Neutrophil (primary cell): Measurements from ENCODE around the gene OR10H4.
"Not testable (repeated sequence)": the region's sequence is repeated elsewhere in the genome, so short reads cannot be mapped to it uniquely, and the experiment has no call there.

Experiments
- H3K27ac ChIP-seq: fragments of 200-600 bp; sonication (generic); 2 replicates; pipeline ENCODE4 v1.5.1; 2016; ENCODE audit warnings: mild to moderate bottlenecking, moderate library complexity
- H3K27me3 ChIP-seq: fragments of 200-600 bp; sonication (generic); 2 replicates; pipeline ENCODE4 v1.6.0; 2016; ENCODE audit warnings: mild to moderate bottlenecking
- H3K36me3 ChIP-seq: fragments of 200-600 bp; sonication (generic); 2 replicates; pipeline ENCODE4 v1.5.1; 2017
- H3K4me1 ChIP-seq, 2 experiments: fragments of 200-600 bp in 1 of 2; sonication (generic) in 1 of 2; 1 replicate in 1 of 2; 2 replicates in 1 of 2; pipeline versions ENCODE4 v1.5.1 to v1.6.1; 2013 to 2016; ENCODE audit warnings: low read depth in 1 of 2, low read length in 1 of 2, mild to moderate bottlenecking in 1 of 2, moderate library complexity in 1 of 2; ENCODE audit not compliant: control insufficient read depth in 1 of 2, insufficient read depth in 1 of 2
- H3K4me3 ChIP-seq, 2 experiments: fragments of 200-600 bp in 1 of 2; sonication (generic) in 1 of 2; 1 replicate in 1 of 2; 2 replicates in 1 of 2; pipeline ENCODE4 v1.5.1; 2013 to 2016; ENCODE audit warnings: low read depth in 1 of 2, low read length in 1 of 2, mild to moderate bottlenecking in 1 of 2, moderate library complexity in 1 of 2
- H3K9me3 ChIP-seq: fragments of 200-600 bp; sonication (generic); 2 replicates; pipeline ENCODE4 v1.5.1; 2016
- TF ChIP-seq, protein P1 (sequence below): fragments of 200-600 bp; sonication (generic); IDR thresholded peaks from 2 replicates; pipeline ENCODE4 v1.5.1; 2016; ENCODE audit warnings: antibody characterized with exemption

Gene OR10H4

DNA sequence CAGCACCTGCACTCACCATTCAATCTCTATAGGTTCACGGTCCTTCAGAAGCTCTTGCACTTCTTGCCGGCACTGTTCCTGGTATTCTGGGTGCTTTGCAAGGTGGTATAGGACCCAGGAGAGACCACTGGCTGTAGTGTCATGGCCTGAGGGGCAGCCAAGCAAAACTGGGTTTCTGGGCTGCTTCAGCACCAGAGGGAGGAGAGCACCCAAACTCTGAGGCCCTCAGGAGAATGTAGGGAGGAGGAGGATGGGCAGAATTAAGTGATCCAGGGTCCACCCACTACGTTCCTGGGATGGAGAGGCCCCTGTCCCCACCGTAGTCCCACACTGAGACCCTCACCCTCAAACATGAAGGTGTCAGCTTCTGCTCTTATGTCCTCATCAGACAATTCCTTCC, 26.8 kb upstream of the OR10H4 start:
- H3K4me3 ChIP-seq, result no peak overlapping the region
- no peaks in the 10 kb centered on the region for H3K36me3 ChIP-seq
- no peaks in the 10 kb centered on the region for H3K9me3 ChIP-seq
- peaks cover 6% of the 10 kb centered on the region for H3K27me3 ChIP-seq
- no peaks in the 10 kb centered on the region for H3K4me1 ChIP-seq
- H3K27ac ChIP-seq, result no peak overlapping the region
- TF ChIP-seq, protein P1, sequence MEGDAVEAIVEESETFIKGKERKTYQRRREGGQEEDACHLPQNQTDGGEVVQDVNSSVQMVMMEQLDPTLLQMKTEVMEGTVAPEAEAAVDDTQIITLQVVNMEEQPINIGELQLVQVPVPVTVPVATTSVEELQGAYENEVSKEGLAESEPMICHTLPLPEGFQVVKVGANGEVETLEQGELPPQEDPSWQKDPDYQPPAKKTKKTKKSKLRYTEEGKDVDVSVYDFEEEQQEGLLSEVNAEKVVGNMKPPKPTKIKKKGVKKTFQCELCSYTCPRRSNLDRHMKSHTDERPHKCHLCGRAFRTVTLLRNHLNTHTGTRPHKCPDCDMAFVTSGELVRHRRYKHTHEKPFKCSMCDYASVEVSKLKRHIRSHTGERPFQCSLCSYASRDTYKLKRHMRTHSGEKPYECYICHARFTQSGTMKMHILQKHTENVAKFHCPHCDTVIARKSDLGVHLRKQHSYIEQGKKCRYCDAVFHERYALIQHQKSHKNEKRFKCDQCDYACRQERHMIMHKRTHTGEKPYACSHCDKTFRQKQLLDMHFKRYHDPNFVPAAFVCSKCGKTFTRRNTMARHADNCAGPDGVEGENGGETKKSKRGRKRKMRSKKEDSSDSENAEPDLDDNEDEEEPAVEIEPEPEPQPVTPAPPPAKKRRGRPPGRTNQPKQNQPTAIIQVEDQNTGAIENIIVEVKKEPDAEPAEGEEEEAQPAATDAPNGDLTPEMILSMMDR, result no peak

- H3K27ac ChIP-seq, result no peak overlapping the region
- peaks cover 6% of the 10 kb centered on the region for H3K27me3 ChIP-seq
- H3K4me3 ChIP-seq, result no peak overlapping the region
- no peaks in the 10 kb centered on the region for H3K36me3 ChIP-seq
- TF ChIP-seq, protein P1, result no peak
- H3K4me1 ChIP-seq, result no peaks in the 10 kb centered on the region
- H3K9me3 ChIP-seq, result no peaks in the 10 kb centered on the region
Measured at GRCh38 chr19:15923702-15924101, 25.1 kb upstream of the OR10H4 start.

DNA sequence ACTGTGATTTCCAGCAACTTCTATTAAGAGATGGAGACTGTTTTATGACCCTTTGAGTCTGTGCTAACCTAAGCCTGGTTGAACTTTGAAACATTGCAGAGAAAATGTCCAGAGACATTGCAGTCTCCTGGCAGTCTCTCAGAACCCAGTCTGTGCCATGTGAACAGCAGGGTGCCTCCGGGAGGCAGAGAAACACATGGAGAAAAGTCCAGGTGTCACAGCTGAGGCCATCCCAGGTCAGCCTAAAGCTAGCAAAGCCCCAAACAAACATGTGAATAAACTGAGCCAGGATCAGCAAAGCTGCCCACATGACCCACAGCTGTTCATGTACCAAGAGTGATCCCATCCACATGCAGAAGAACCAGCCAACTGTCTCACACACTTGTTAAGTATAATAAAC, 22.3 kb upstream of the OR10H4 start:
- Histone ChIP-seq H3K4me1 (no peaks in the 10 kb centered on the region), H3K9me3 (no peaks in the 10 kb centered on the region), H3K27ac (no peak overlapping the region), H3K27me3 (peaks cover 18% of the 10 kb centered on the region), H3K36me3 (no peaks in the 10 kb centered on the region), H3K4me3 (no peak overlapping the region)
- TF ChIP-seq, protein P1, result no peak

DNA sequence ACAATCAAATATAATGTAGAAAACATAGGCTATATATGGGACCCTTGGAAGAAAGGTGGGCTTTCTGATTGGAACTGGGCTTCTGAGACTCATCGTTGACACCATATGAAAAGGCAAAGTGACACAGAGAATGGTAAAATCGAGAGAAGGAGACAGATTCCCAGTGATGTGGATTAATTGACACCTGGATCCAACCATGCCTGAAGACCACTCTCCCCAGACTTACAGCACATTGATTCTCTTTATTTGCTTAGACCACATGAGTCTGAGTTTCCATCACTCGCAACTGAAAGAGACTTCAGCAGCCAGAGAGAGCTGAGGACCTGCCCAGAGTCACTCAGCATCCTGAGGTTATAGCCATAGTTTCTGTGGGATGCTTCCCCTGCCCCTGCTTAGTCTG, 20.5 kb upstream of the OR10H4 start:
- Histone ChIP-seq H3K4me3 (no peak overlapping the region), H3K27ac (no peak overlapping the region), H3K4me1 (no peaks in the 10 kb centered on the region), H3K27me3 (peaks cover 12% of the 10 kb centered on the region), H3K9me3 (no peaks in the 10 kb centered on the region), H3K36me3 (no peaks in the 10 kb centered on the region)
- TF ChIP-seq, protein P1, result no peak

DNA sequence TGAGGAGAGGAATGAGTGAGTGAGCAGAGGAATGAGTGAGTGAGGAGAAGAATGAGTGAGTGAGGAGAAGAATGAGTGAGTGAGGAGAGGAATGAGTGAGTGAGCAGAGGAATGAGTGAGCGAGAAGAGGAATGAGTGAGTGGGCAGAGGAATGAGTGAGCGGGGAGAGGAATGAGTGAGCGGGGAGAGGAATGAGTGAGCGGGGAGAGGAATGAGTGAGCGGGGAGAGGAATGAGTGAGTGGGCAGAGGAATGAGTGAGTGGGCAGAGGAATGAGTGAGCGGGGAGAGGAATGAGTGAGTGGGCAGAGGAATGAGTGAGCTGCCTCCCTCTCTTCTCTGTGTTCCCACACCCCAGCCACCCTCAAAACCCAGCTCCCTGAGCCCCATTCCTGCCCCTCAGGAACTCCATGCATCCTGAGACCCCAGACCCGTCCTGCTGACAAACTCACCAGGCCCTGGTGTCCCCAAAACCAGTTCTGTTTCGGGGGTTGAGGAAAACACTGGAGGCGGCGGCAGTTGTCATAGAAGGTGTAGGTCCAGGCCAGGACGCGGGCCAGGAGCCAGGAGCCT, 15.0 kb upstream of the OR10H4 start:
- H3K36me3 ChIP-seq, H3K9me3 ChIP-seq, H3K4me3 ChIP-seq, H3K27ac ChIP-seq, H3K4me1 ChIP-seq: not testable (repeated sequence)
- H3K27me3 ChIP-seq, result peaks cover 38% of the 10 kb centered on the region

DNA sequence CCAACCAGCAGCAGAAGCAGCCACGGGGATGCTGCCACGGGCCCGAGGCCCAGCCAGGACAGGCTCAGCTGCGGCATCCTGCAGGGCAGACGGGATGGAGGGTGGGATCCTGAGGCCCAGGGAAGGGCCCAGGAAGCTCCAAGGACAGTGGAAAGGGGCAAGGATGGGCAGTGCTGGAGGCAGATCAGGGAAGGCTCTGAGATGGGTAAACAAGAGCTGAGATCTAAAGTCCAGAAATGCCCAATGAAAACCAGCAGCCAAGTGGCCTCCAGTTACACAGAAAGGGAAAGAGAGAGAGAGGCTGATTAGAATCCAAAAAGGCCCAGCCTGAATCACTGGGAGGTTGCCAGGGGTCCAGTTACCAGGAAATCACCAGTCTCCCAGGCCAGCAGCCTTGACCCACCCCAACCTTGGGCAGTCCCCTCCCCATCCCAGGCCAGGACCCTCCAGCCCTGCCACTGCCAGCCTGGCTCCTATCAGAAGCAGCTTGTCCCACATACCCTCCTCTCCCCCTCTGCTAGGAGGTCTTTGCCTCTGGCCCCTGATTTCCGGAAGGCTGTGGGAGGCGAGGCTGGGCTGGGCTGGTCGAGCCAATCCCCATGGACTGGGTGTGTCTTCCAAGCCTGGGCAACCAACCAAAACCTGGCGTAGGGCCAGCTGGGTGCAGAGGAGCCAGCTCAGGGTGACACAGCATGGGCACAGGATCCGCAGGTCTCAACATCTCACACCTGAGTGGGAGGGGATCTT, 14.3 kb upstream of the OR10H4 start, which contains the start of gene CYP4F11:
CYP4F11 (minus strand) TSS at position 198 of the 747 bp plus-strand sequence; CDS start at position 77, 121 bp downstream.
- H3K27me3 ChIP-seq, result peaks cover 38% of the 10 kb centered on the region
- no peak within 1 kb of the TSS for H3K27ac ChIP-seq
- no peak within 1 kb of the TSS for H3K4me3 ChIP-seq
- H3K9me3 ChIP-seq, result no peaks in the 10 kb centered on the region
- no peaks in the 10 kb centered on the region for H3K4me1 ChIP-seq
- H3K36me3 ChIP-seq, result no peaks in the 10 kb centered on the region
- TF ChIP-seq, protein P1, result no peak
